GM23248 (cell line): ENCODE results near the gene ITGB3BP. TPM values are rescaled to one million over a fixed set of nuclear protein-coding genes. Genes with fewer than 3 reads are reported as not detected.

Experiments
- DNase-seq: peaks from one replicate; pipeline ENCODE4 v3.0.0-alpha.2; 2015
- H2AFZ ChIP-seq: fragments of 200-600 bp; sonication (generic); 2 replicates; pipeline ENCODE4 v1.6.1; 2016; ENCODE audit warnings: antibody characterized with exemption
- H3F3A ChIP-seq: fragments of 200-600 bp; sonication (generic); 2 replicates; pipeline ENCODE4 v1.6.1; 2016; ENCODE audit warnings: mild to moderate bottlenecking, antibody characterized with exemption, mixed run types; ENCODE audit not compliant: insufficient read depth
- H3K27ac ChIP-seq: fragments of 200-600 bp; sonication (generic); 2 replicates; pipeline ENCODE4 v1.5.1; 2016; ENCODE audit warnings: mild to moderate bottlenecking
- H3K27me3 ChIP-seq: fragments of 200-600 bp; sonication (generic); replicated peaks from 2 replicates; pipeline ENCODE4 v1.6.1; 2016; ENCODE audit warnings: mild to moderate bottlenecking; ENCODE audit not compliant: insufficient read depth
- H3K36me3 ChIP-seq: fragments of 200-600 bp; sonication (generic); 2 replicates; pipeline ENCODE4 v1.6.1; 2016; ENCODE audit warnings: low read depth, mild to moderate bottlenecking
- H3K4me1 ChIP-seq: fragments of 200-600 bp; sonication (generic); 2 replicates; pipeline ENCODE4 v1.6.1; 2016; ENCODE audit warnings: mild to moderate bottlenecking; ENCODE audit not compliant: insufficient read depth
- H3K4me2 ChIP-seq: fragments of 200-600 bp; sonication (generic); one replicate; pipeline ENCODE4 v1.6.1; 2016; ENCODE audit warnings: mild to moderate bottlenecking; ENCODE audit not compliant: unreplicated experiment
- H3K4me3 ChIP-seq: fragments of 200-600 bp; sonication (generic); 2 replicates; pipeline ENCODE4 v1.5.1; 2016; ENCODE audit warnings: mild to moderate bottlenecking
- H3K79me2 ChIP-seq: fragments of 200-600 bp; sonication (generic); 2 replicates; pipeline ENCODE4 v1.6.1; 2016; ENCODE audit warnings: mild to moderate bottlenecking; ENCODE audit not compliant: insufficient read depth
- H3K9ac ChIP-seq: fragments of 200-600 bp; sonication (generic); 2 replicates; pipeline ENCODE4 v1.6.1; 2016; ENCODE audit warnings: mild to moderate bottlenecking
- H3K9me2 ChIP-seq: fragments of 200-600 bp; sonication (generic); 2 replicates; pipeline ENCODE4 v1.6.1; 2016; ENCODE audit warnings: mixed run types, mild to moderate bottlenecking, moderate library complexity; ENCODE audit not compliant: insufficient read depth
- H3K9me3 ChIP-seq: fragments of 200-600 bp; sonication (generic); one replicate; pipeline ENCODE4 v1.6.1; 2017; ENCODE audit warnings: low read depth
- H4K20me1 ChIP-seq: fragments of 200-600 bp; sonication (generic); 2 replicates; pipeline ENCODE4 v1.6.0; 2016; ENCODE audit not compliant: insufficient read depth
- EZH2 ChIP-seq: fragments of 200-600 bp; sonication (generic); IDR thresholded peaks from 2 replicates; pipeline ENCODE4 v1.6.1; 2018; ENCODE audit warnings: antibody characterized with exemption, mild to moderate bottlenecking; ENCODE audit not compliant: insufficient read depth, poor library complexity, severe bottlenecking
- EZH2phosphoT487 ChIP-seq: fragments of 200-600 bp; sonication (generic); IDR thresholded peaks from 2 replicates; pipeline ENCODE4 v1.6.1; 2018; ENCODE audit warnings: antibody characterized with exemption, moderate library complexity, mild to moderate bottlenecking, low read depth; ENCODE audit not compliant: insufficient read depth
- WGBS, 2 experiments: methylation state at CpG; one replicate each; pipeline ENCODE4 v1.1.6; 2015 to 2017; ENCODE audit warnings: low lambda C conversion rate in 2 of 2, low coverage in 1 of 2; ENCODE audit errors: missing lambda C conversion rate in 2 of 2; 5-methylcytosine and 5-hydroxymethylcytosine counted together
- in situ Hi-C: fragments of 300-500 bp; cut with MboI; formaldehyde crosslinking; loops from 2 replicates; pipeline ENCODE4 v1.15.0; 2020
- polyA plus RNA-seq: library from polyadenylated mRNA; unstranded; fragments of >200 nt; fragmentation: Nextera tagmentation; extraction: Ambion mirVana; gene quantifications from 2 replicates; pipeline ENCODE4 v1.2.1, GENCODE V29; 2016
- total RNA-seq: library from RNA; depleted of rRNA; stranded (reverse); fragments of >200 nt; shearing (Covaris generic); gene quantifications from 2 replicates; pipeline ENCODE4 v1.2.3, GENCODE V29; 2014

The ITGB3BP gene
- total and polyA plus RNA-seq, 2 experiments from 2014 or later = 10.3 to 26.1 TPM

DNA sequence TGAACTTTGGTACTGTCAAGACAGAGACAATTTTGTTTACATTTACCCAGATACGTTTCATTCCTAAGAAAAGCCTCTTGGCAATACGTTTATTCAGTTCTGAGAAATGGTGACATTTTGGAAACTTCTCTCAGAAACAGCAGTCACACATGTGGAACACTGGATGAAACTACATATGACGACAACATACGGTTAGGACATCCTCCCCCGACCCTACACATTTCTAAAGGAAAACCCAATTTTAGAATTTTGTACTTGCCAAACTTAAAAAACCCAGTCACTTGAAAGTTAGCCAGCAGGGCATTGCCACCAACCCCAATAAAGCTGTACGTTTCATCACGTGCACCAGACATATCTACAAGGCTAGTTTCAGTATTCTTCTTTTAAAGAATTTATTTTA, 56.8 kb downstream of the ITGB3BP start:
- H3K36me3 ChIP-seq = no peaks in the 10 kb centered on the region
- H4K20me1 ChIP-seq = no peaks in the 10 kb centered on the region
- no peak overlapping the region for H2AFZ ChIP-seq
- H3K27me3 ChIP-seq = no peaks in the 10 kb centered on the region
- no peaks in the 10 kb centered on the region for H3K79me2 ChIP-seq
- in situ Hi-C loops = no loop called here
- H3K4me1 ChIP-seq = no peaks in the 10 kb centered on the region
- H3F3A ChIP-seq = no peaks in the 10 kb centered on the region
- no peak overlapping the region for H3K4me3 ChIP-seq
- no peak overlapping the region for H3K4me2 ChIP-seq
- H3K9me3 ChIP-seq = no peaks in the 10 kb centered on the region
- WGBS, 2 experiments = 62 to 63% methylated on average over 7 of the region's 7 CpGs
- no peak overlapping the region for H3K9ac ChIP-seq
- no peak for DNase-seq
- no peak overlapping the region for H3K27ac ChIP-seq
- TF ChIP-seq EZH2phosphoT487 = no peak
- TF ChIP-seq EZH2 = no peak
- no peaks in the 10 kb centered on the region; the same call in 1 of the 2 replicates for H3K9me2 ChIP-seq

DNA sequence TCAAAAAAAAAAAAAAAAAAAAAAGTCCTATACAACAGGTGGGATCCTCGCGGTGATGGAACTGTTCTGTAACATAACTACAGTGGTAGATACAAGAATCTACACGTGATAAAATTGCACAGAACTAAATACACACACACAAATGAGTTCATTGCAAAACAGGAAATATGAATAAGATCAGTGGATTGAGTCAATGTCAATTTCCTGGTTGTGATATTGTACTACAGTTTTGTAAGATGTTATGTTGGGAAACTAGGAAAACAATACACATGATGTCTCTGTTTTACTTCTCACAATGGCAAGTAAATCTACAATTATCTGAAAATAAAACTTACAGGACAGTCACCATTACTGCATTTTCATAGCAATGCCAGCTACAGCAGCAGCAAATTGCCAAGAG, 59.8 kb downstream of the ITGB3BP start:
- in situ Hi-C loops = no loop called here
- 78 to 81% methylated on average over 3 of the region's 3 CpGs for WGBS, 2 experiments
- H3K9me3 ChIP-seq = no peaks in the 10 kb centered on the region
- H3K4me2 ChIP-seq = no peak overlapping the region
- TF ChIP-seq EZH2 (no peak), EZH2phosphoT487 (no peak)
- H3K27me3 ChIP-seq = no peaks in the 10 kb centered on the region
- no peaks in the 10 kb centered on the region for H3K79me2 ChIP-seq
- no peaks in the 10 kb centered on the region for H3K9me2 ChIP-seq
- no peaks in the 10 kb centered on the region for H3K4me1 ChIP-seq
- H3F3A ChIP-seq = no peaks in the 10 kb centered on the region
- DNase-seq = peak; percentile 52
- no peak overlapping the region for H2AFZ ChIP-seq
- no peak overlapping the region for H3K9ac ChIP-seq
- H3K27ac ChIP-seq = peak overlapping the region; percentile 16; the same call in 1 of the 2 replicates
- no peaks in the 10 kb centered on the region for H3K36me3 ChIP-seq
- H4K20me1 ChIP-seq = no peaks in the 10 kb centered on the region
- no peak overlapping the region for H3K4me3 ChIP-seq

DNA sequence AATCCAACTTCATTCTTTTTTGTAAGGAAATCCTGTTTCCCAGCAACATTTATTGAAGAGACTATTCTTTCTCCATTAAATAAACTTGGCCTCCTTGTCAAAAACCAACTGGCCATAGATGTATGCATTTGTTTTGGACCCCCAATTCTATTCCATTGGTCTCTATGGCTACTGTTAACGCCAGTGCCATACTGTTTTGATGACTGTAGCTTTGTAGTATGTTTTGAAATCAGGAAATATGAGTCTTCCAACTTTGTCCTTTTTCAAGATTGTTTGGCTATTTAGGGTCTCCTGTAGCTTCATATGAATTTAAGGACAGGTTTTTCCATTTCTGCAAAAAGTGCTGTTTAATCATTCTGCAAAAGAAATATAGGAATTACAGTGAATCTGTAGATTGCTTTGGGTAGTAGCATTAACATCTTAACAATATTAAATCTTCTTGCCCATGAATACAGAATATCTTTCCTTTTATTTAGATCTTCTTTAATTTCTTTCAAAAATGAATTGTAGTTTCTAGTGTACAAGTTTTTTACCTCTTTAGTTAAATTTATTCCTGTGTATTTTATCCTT, 61.3 kb downstream of the ITGB3BP start:
- no peaks in the 10 kb centered on the region for H4K20me1 ChIP-seq
- no peaks in the 10 kb centered on the region for H3K79me2 ChIP-seq
- H3K27me3 ChIP-seq = no peaks in the 10 kb centered on the region
- H3K9ac ChIP-seq = no peak overlapping the region
- no peak overlapping the region for H3K4me3 ChIP-seq
- TF ChIP-seq EZH2phosphoT487 (no peak), EZH2 (no peak)
- no peaks in the 10 kb centered on the region for H3K9me2 ChIP-seq
- H3K36me3 ChIP-seq = no peaks in the 10 kb centered on the region
- no peak overlapping the region for H3K4me2 ChIP-seq
- 95 to 100% methylated on average over 1 of the region's 1 CpG for WGBS, 2 experiments
- H3K9me3 ChIP-seq = no peaks in the 10 kb centered on the region
- in situ Hi-C loops = no loop called here
- no peak overlapping the region for H3K27ac ChIP-seq
- no peak for DNase-seq
- no peaks in the 10 kb centered on the region for H3K4me1 ChIP-seq
- no peaks in the 10 kb centered on the region for H3F3A ChIP-seq
- no peak overlapping the region for H2AFZ ChIP-seq

DNA sequence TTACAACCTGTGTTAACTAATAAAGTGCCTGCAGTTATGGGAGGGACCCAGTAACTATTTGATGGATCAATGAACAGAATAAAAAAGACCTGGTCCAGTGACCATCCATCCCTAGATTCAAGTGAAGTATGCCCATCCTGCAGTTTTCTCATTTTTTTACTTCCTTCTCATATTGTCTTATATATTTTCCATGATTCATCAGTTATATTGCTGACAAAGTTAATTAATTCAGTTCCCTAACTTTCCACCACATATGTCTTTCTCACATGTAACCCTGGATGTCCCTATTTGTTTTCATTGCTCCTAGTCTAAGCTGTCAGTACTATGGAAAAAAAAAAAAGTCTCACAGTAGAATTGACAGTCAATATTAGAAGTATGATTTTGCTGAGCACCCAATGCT, 64.3 kb downstream of the ITGB3BP start:
- H3K9me2 ChIP-seq = no peaks in the 10 kb centered on the region
- H3F3A ChIP-seq = no peaks in the 10 kb centered on the region
- no peaks in the 10 kb centered on the region for H4K20me1 ChIP-seq
- no peak for DNase-seq
- no peak for TF ChIP-seq EZH2phosphoT487
- TF ChIP-seq EZH2 = no peak
- no peaks in the 10 kb centered on the region for H3K4me1 ChIP-seq
- H3K27ac ChIP-seq = no peak overlapping the region
- H3K9ac ChIP-seq = no peak overlapping the region
- no peak overlapping the region for H2AFZ ChIP-seq
- in situ Hi-C loops = no loop called here
- H3K36me3 ChIP-seq = no peaks in the 10 kb centered on the region
- H3K4me2 ChIP-seq = no peak overlapping the region
- no peaks in the 10 kb centered on the region for H3K9me3 ChIP-seq
- H3K27me3 ChIP-seq = no peaks in the 10 kb centered on the region
- H3K4me3 ChIP-seq = no peak overlapping the region
- no peaks in the 10 kb centered on the region for H3K79me2 ChIP-seq

DNA sequence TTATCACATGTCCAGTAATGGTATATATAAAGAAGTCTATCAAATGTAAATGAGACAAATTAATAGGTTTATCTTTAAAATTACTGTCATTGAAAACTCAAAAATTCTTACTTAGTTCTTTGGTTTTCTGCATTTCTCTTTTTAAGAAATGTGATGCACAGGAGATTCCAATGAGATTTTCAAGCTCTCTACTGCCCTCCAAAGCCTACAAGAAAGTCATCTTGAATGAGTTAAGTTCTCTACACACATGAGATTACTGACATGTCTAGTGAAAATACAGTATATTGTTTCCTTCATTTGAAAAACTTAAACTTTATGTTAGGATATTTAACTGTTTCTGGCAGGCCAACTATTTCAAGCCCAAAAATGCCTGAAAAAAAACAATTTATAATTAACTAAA, 68.8 kb downstream of the ITGB3BP start:
- no peaks in the 10 kb centered on the region for H4K20me1 ChIP-seq
- no peaks in the 10 kb centered on the region for H3K4me1 ChIP-seq
- no peak overlapping the region for H3K4me3 ChIP-seq
- no peaks in the 10 kb centered on the region for H3K27me3 ChIP-seq
- H3K4me2 ChIP-seq = no peak overlapping the region
- H3K9me3 ChIP-seq = no peaks in the 10 kb centered on the region
- H3K9me2 ChIP-seq = no peaks in the 10 kb centered on the region
- no peaks in the 10 kb centered on the region for H3K79me2 ChIP-seq
- H3F3A ChIP-seq = no peaks in the 10 kb centered on the region
- H3K36me3 ChIP-seq = no peaks in the 10 kb centered on the region
- no peak overlapping the region for H2AFZ ChIP-seq
- no peak overlapping the region for H3K27ac ChIP-seq
- no peak for TF ChIP-seq EZH2phosphoT487
- no peak for TF ChIP-seq EZH2
- in situ Hi-C loops = no loop called here
- peak; percentile 39 for DNase-seq
- no peak overlapping the region for H3K9ac ChIP-seq
